ENCODE measurements around the gene IL1R1.
"Not testable (repeated sequence)": the region's sequence is repeated elsewhere in the genome, so short reads cannot be mapped to it uniquely, and the experiment has no call there.

IL1R1 gene

DNA sequence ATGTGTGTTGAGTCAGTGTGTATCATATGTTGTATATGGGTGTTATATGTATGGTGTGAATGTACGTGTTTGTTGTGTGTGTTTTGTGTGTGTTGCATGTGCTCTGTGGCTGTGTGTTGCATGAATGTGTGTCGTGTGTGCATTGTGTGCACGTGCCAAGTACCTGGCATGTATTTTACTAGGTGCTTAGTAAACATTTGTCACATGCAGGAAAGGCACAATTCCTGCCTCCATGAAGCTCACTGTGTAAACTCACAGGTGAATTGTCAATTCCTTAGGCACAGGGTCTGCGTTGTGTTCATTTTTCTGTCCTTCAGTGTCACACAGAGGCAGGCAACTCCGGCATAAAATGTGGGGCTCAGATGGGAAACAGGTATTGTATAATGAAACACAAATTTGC, 22.3 kb upstream of the IL1R1 start:
- TF ChIP-seq, protein P1, sequence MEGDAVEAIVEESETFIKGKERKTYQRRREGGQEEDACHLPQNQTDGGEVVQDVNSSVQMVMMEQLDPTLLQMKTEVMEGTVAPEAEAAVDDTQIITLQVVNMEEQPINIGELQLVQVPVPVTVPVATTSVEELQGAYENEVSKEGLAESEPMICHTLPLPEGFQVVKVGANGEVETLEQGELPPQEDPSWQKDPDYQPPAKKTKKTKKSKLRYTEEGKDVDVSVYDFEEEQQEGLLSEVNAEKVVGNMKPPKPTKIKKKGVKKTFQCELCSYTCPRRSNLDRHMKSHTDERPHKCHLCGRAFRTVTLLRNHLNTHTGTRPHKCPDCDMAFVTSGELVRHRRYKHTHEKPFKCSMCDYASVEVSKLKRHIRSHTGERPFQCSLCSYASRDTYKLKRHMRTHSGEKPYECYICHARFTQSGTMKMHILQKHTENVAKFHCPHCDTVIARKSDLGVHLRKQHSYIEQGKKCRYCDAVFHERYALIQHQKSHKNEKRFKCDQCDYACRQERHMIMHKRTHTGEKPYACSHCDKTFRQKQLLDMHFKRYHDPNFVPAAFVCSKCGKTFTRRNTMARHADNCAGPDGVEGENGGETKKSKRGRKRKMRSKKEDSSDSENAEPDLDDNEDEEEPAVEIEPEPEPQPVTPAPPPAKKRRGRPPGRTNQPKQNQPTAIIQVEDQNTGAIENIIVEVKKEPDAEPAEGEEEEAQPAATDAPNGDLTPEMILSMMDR (IDR thresholded peaks at IDR 0.05): no peak
- intact Hi-C loops (cut with DNase I; ENCODE audit: low total_unique reads): no loop called here
- Histone ChIP-seq H3K9me3 (no peaks in the 10 kb centered on the region), H3K27me3 (no peaks in the 10 kb centered on the region), H3K36me3 (no peaks in the 10 kb centered on the region), H3K27ac (no peak overlapping the region), H3K4me3 (no peak overlapping the region), H3K4me1 (peaks cover 0 to 20% (median 12%) of the 10 kb centered on the region in 4 donors)
- no peak for DNase-seq

DNA sequence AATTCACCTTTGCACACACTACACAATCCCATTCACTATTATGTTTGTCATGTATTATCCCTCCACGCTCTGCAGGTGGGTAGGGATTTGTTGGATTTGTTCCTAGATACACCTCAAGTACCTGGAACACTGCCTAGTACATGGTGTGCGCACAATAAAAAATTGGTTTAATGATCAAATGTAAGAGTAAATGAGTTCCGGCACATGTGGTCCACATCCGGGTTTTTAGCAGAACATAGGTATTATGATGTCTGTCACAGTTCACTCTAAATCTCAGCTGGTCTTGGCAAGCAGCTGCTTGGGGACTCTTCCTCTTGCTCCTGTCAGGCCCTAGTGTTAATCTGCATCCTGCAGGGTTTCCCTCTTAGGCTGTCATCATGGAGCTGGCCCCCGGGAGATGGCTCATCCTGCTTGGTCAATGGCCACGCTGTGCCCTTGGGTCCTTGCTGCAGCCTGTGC, 21.8 kb upstream of the IL1R1 start:
- Histone ChIP-seq H3K36me3 (no peaks in the 10 kb centered on the region), H3K9me3 (no peaks in the 10 kb centered on the region), H3K27me3 (no peaks in the 10 kb centered on the region), H3K4me1 (peaks cover 0 to 20% (median 12%) of the 10 kb centered on the region in 4 donors), H3K27ac (no peak overlapping the region), H3K4me3 (no peak overlapping the region)
- TF ChIP-seq, protein P1 (IDR thresholded peaks at IDR 0.05): no peak
- no peak for DNase-seq
- intact Hi-C loops (cut with DNase I; ENCODE audit: low total_unique reads): no loop called here

DNA sequence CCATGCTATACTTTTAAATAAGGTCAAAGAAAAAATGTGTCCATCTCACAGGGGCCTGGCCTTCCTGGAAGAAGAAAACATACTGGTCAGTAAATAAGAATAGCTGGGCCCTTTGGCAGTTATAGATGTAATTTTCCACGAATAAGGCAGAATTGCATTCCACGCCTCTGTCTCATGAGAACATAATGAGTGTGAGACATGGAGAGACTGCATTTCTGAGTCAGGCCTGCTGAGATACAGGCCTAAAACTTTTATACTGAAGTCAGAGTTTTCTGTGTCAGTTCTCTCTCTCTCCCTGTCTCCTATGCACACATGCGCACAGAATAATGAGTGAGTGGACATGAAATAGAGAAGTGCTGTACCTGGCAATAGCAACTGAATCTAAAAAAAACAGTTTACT, 20.4 kb upstream of the IL1R1 start:
- Histone ChIP-seq H3K36me3 (no peaks in the 10 kb centered on the region), H3K4me3 (no peak overlapping the region), H3K27me3 (no peaks in the 10 kb centered on the region), H3K27ac (peak overlapping the region; percentile 71 to 79), H3K9me3 (no peaks in the 10 kb centered on the region), H3K4me1 (peaks cover 0 to 20% (median 12%) of the 10 kb centered on the region in 4 donors)
- TF ChIP-seq, protein P1 (IDR thresholded peaks at IDR 0.05): no peak
- intact Hi-C loops (cut with DNase I; ENCODE audit: low total_unique reads): no loop called here
- DNase-seq: no peak

DNA sequence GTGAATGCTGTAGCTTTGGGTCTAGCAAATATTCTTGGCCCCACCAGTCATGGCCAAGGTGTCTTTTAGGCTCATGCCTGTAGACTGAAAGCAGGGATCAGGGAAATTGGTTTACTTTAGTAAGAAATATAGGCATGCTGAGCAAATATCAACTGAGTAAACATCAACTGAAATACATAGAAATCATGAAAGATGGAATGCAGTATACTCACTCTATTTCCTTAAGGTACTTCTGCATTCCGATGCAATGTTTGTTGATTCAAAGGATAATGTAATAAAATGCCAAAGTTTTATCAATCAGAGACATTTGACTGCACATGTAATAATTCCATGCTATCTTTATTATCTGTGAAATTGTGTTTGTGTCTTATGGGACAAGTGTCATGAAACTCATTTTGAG, 19.6 kb upstream of the IL1R1 start:
- H3K9me3 ChIP-seq: no peaks in the 10 kb centered on the region
- DNase-seq: no peak
- no peaks in the 10 kb centered on the region for H3K36me3 ChIP-seq
- H3K27me3 ChIP-seq: no peaks in the 10 kb centered on the region
- TF ChIP-seq, protein P1 (IDR thresholded peaks at IDR 0.05): no peak
- intact Hi-C loops (cut with DNase I; ENCODE audit: low total_unique reads): no loop called here
- H3K27ac ChIP-seq: peak overlapping the region; percentile 71 to 79
- no peak overlapping the region for H3K4me3 ChIP-seq
- H3K4me1 ChIP-seq: peaks cover 0 to 20% (median 12%) of the 10 kb centered on the region in 4 donors

DNA sequence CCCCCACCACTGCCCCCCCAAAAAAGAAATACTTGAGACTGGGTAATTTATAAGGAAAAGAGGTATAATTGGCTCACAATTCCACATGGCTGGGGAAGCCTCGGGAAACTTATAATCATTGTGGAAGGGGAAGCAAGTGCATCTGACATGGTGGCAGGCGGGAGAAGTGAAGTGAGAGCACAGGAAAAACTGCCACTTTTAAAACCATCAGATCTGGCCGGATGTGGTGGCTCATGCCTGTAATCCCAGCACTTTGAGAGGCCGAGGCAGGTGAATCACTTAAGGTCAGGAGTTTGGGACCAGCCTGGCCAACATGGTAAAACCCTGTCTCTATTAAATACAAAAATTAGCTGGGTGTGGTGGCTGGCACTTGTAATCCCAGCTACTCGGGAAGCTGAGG, 18.1 kb upstream of the IL1R1 start:
- H3K36me3 ChIP-seq; H3K27me3 ChIP-seq; H3K9me3 ChIP-seq; H3K27ac ChIP-seq; H3K4me3 ChIP-seq; DNase-seq; intact Hi-C loops (cut with DNase I; ENCODE audit: low total_unique reads): not testable (repeated sequence)
- peaks cover 0 to 20% (median 12%) of the 10 kb centered on the region in 4 donors for H3K4me1 ChIP-seq

DNA sequence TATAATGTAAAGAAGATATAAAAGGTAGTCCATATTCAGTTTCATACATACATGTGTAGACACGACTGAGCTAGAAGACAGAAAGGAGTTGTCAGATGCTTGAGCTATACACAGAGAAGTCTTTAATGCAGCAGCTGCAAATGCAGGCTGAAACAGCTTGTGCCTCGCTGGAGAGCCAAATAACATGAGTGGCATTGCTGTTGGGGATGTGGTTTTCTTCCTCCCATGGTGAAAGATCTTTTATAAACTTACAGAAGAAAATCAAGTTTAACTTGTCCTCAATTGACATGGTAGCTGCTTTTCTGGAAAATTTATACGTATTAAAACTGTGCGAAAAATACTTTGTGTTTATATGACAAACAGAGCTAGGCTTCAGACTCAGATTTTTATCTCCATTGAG, 16.4 kb upstream of the IL1R1 start:
- intact Hi-C loops (cut with DNase I; ENCODE audit: low total_unique reads): no loop called here
- TF ChIP-seq, protein P1 (IDR thresholded peaks at IDR 0.05): no peak
- Histone ChIP-seq H3K9me3 (no peaks in the 10 kb centered on the region), H3K27me3 (no peaks in the 10 kb centered on the region), H3K27ac (no peak overlapping the region), H3K4me1 (peaks cover 0 to 19% (median 10%) of the 10 kb centered on the region in 4 donors), H3K36me3 (no peaks in the 10 kb centered on the region), H3K4me3 (no peak overlapping the region)
- DNase-seq: no peak
